ENCODE results near the gene PITPNB.

The PITPNB gene

DNA sequence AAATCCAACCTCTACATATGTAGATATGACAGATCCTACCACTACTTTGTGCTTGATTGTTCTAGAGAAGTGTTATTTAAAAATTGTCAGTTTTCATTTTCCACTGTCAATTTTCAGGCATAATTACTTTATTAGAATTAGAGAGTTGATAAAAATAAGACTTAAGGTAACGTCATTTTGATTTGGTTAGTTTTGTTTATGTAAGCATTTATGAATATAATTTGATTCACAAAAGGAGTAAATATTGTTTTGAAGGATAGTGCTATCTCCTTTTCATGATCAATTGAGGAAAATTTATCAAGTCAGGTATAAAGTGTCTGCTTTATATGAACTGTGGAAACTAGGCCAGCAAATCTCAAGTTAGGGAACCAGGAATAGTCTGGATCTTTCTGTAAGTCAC is 42.6 kb upstream of the PITPNB start:
- Histone ChIP-seq H4K20me1 (ENCODE audit: insufficient read depth, low read length) (no peaks in the 10 kb centered on the region), H3K4me2 (ENCODE audit: low read length) (no peak overlapping the region), H3K9me2 (ENCODE audit: low read depth, low read length) (no peaks in the 10 kb centered on the region), H3K9me3 (ENCODE audit: low read length) (no peaks in the 10 kb centered on the region), H3K4me3 (ENCODE audit: low read depth, low read length, poor library complexity, severe bottlenecking) (no peak overlapping the region), H2AFZ (ENCODE audit: low read length) (no peak overlapping the region), H3K36me3 (ENCODE audit: insufficient read depth, low read length) (no peaks in the 10 kb centered on the region), H3K27me3 (ENCODE audit: insufficient read depth, low read length) (no peaks in the 10 kb centered on the region), H3F3A (ENCODE audit: insufficient read depth, low read length) (no peaks in the 10 kb centered on the region), H3K4me1 (ENCODE audit: insufficient read depth, low read length, severe bottlenecking) (no peaks in the 10 kb centered on the region), H3K27ac (ENCODE audit: low read depth, low read length, poor library complexity, severe bottlenecking) (no peak overlapping the region), H3K79me2 (ENCODE audit: insufficient read depth, low read length) (no peaks in the 10 kb centered on the region), H3K9ac (ENCODE audit: low read length) (no peak overlapping the region)
- no peak for TF ChIP-seq EZH2 (IDR thresholded peaks at IDR 0.05; ENCODE audit: borderline replicate concordance, low read length)
- TF ChIP-seq, protein P1, sequence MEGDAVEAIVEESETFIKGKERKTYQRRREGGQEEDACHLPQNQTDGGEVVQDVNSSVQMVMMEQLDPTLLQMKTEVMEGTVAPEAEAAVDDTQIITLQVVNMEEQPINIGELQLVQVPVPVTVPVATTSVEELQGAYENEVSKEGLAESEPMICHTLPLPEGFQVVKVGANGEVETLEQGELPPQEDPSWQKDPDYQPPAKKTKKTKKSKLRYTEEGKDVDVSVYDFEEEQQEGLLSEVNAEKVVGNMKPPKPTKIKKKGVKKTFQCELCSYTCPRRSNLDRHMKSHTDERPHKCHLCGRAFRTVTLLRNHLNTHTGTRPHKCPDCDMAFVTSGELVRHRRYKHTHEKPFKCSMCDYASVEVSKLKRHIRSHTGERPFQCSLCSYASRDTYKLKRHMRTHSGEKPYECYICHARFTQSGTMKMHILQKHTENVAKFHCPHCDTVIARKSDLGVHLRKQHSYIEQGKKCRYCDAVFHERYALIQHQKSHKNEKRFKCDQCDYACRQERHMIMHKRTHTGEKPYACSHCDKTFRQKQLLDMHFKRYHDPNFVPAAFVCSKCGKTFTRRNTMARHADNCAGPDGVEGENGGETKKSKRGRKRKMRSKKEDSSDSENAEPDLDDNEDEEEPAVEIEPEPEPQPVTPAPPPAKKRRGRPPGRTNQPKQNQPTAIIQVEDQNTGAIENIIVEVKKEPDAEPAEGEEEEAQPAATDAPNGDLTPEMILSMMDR (IDR thresholded peaks at IDR 0.05; ENCODE audit: low read length), result no peak

- H3K9me2 ChIP-seq (ENCODE audit: low read depth, low read length), result no peaks in the 10 kb centered on the region
- TF ChIP-seq EZH2 (IDR thresholded peaks at IDR 0.05; ENCODE audit: borderline replicate concordance, low read length), result no peak
- TF ChIP-seq, protein P1 (IDR thresholded peaks at IDR 0.05; ENCODE audit: low read length), result no peak
Measured at GRCh38 chr22:27961182-27961581, 42.1 kb upstream of the PITPNB start.

GRCh38 chr22:27959335-27960090 is 40.5 kb upstream of the PITPNB start:
- Histone ChIP-seq H3F3A (ENCODE audit: insufficient read depth, low read length) (no peaks in the 10 kb centered on the region), H3K4me2 (ENCODE audit: low read length) (no peak overlapping the region), H3K27me3 (ENCODE audit: insufficient read depth, low read length) (no peaks in the 10 kb centered on the region), H4K20me1 (ENCODE audit: insufficient read depth, low read length) (no peaks in the 10 kb centered on the region), H3K4me3 (ENCODE audit: low read depth, low read length, poor library complexity, severe bottlenecking) (no peak overlapping the region), H3K9me3 (ENCODE audit: low read length) (no peaks in the 10 kb centered on the region), H3K9me2 (ENCODE audit: low read depth, low read length) (no peaks in the 10 kb centered on the region), H3K27ac (ENCODE audit: low read depth, low read length, poor library complexity, severe bottlenecking) (no peak overlapping the region), H2AFZ (ENCODE audit: low read length) (no peak overlapping the region), H3K36me3 (ENCODE audit: insufficient read depth, low read length) (no peaks in the 10 kb centered on the region), H3K79me2 (ENCODE audit: insufficient read depth, low read length) (no peaks in the 10 kb centered on the region), H3K9ac (ENCODE audit: low read length) (no peak overlapping the region), H3K4me1 (ENCODE audit: insufficient read depth, low read length, severe bottlenecking) (no peaks in the 10 kb centered on the region)
- TF ChIP-seq, protein P1 (IDR thresholded peaks at IDR 0.05; ENCODE audit: low read length), result no peak
- TF ChIP-seq EZH2 (IDR thresholded peaks at IDR 0.05; ENCODE audit: borderline replicate concordance, low read length), result no peak

More at GRCh38 chr22:27961182-27961581, 42.1 kb upstream of the PITPNB start:
- H3K36me3 ChIP-seq (ENCODE audit: insufficient read depth, low read length), result no peaks in the 10 kb centered on the region
- no peak overlapping the region for H3K4me3 ChIP-seq (ENCODE audit: low read depth, low read length, poor library complexity, severe bottlenecking)
- no peaks in the 10 kb centered on the region for H3F3A ChIP-seq (ENCODE audit: insufficient read depth, low read length)
- H2AFZ ChIP-seq (ENCODE audit: low read length), result no peak overlapping the region
- no peaks in the 10 kb centered on the region for H3K4me1 ChIP-seq (ENCODE audit: insufficient read depth, low read length, severe bottlenecking)
- no peak overlapping the region for H3K9ac ChIP-seq (ENCODE audit: low read length)
- no peak overlapping the region for H3K27ac ChIP-seq (ENCODE audit: low read depth, low read length, poor library complexity, severe bottlenecking)
- H3K79me2 ChIP-seq (ENCODE audit: insufficient read depth, low read length), result no peaks in the 10 kb centered on the region
- H3K9me3 ChIP-seq (ENCODE audit: low read length), result no peaks in the 10 kb centered on the region
- no peaks in the 10 kb centered on the region for H4K20me1 ChIP-seq (ENCODE audit: insufficient read depth, low read length)
- no peak overlapping the region for H3K4me2 ChIP-seq (ENCODE audit: low read length)
- no peaks in the 10 kb centered on the region for H3K27me3 ChIP-seq (ENCODE audit: insufficient read depth, low read length)
